ENCODE data around the gene TMSB4X.
"Not testable (repeated sequence)": the region's sequence is repeated elsewhere in the genome, so short reads cannot be mapped to it uniquely, and the experiment has no call there.

Gene TMSB4X

DNA sequence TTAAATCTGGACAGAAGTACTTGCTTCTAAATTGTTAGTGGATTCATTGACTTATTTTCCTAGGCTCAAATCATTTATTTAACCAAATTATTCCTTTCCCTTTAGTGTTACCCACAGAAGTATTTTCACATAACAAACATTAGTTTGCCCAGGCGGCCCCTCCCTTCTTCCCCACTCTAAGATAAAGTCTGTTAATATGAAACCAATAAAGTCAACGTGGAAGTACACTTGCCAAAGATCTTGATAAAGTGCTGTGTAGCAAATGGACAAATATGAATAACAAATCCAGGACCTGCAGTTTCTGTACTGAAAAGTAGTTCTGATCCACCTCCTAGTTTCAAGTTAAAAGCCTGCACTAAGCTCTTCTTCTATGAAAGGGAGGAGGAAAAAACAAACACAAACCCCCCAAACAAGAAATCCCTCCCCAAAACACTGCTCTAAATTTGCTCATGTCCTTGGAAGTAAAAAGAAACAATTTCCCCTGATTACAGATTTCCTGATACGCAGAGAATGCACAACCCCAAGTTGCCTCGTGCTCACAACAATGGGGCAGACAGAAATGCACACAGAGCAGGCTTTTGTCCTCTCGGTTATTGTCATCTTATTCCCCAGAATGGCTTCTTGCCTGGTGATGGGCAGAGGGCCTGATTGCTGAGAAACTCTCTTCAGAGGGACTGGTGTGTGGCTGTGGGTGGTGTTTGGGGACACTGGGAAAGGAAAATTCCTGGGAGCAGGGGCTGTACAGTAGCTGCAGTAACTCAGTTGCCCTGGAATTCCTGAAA lies 23.2 kb downstream of the TMSB4X start:
- DNase-seq, result no peak

DNA sequence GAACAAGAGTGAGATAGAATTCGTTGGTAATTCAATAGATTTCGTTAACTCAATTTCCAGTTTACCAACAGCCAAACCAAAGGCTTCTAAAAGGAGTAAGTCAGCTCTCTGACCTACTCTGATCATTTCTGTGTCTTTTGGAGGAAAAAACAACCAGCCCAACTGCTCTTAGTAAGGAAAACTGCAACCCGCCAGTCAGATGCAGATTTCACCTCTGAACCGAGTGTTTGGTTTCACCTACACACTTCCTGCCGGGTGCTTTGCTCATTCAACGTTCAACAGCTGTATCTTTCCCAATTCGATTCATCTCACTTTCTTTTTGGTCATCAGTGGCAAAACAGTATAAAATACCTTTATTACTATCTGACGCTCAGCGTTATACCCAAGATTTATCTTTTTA lies 24.5 kb downstream of the TMSB4X start:
- DNase-seq, result no peak

DNA sequence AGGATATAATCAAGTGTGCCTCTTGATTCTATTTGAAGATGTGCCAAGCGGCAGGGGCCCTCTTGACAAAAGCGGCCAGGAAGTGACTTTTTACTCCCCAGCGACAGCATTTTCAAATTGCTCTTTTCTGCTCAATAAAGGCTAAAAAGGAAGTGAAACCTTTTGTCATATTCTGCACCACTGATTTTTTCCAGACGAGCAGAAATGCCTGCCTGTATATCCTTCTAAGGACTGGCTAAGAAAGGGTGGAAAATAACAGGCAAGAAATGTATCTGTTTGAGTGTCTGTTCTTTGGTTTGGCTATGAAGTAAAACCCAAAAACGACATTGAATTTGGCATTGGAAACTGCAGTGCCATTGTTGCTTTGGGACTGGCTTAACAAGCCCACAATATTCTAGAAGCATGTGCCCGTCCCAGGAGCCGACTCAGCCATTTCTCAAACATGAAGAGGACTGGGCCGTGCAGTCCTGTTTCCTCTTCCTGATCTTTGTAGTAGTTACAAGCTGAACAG lies 25.4 kb downstream of the TMSB4X start:
- DNase-seq, result no peak

GRCh38 chrX:13001097-13001496 lies 26.2 kb downstream of the TMSB4X start:
- no peak for DNase-seq

GRCh38 chrX:13001961-13002671 lies 27.2 kb downstream of the TMSB4X start:
- DNase-seq, result no peak

GRCh38 chrX:13005661-13006473 lies 31.0 kb downstream of the TMSB4X start:
- no peak for DNase-seq

- no peak for DNase-seq
Observed at GRCh38 chrX:13007519-13008188, 32.7 kb downstream of the TMSB4X start.

DNA sequence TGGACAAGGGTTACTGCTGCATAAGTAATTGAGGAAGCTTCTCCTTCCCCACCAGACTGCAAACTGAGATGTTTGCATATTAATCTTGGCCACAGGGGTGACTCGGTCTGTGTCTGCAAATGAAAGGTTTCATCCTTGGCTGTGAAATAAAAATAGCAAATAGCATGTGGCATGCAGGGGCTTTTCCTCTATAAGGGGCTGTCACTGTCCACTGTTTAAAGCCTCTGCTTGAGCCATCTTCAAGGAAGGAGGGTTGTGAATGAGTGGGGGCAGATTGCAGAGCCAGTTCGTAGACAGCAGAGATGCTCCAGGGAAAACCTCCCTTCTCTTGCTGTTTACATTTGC lies 33.3 kb downstream of the TMSB4X start:
- no peak for DNase-seq

DNA sequence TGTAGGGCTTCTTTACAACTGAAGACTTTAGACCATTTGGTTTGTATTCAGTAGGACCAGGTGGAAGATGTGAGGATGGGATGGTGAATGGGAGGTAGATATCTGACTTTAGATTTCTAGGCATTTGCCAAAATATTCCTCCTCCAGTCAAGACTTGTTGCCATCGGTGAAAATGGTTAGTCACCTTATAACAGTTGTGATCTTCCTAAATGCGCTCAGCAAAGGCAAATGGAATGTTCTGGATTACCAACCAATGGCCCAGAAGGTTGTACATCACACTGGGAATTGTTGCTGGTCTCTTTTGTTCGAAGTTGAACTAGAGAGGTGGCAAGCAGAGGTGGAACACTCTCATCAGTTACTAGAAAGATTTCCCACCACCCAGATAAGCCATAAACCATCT lies 33.9 kb downstream of the TMSB4X start:
- no peak for DNase-seq

DNA sequence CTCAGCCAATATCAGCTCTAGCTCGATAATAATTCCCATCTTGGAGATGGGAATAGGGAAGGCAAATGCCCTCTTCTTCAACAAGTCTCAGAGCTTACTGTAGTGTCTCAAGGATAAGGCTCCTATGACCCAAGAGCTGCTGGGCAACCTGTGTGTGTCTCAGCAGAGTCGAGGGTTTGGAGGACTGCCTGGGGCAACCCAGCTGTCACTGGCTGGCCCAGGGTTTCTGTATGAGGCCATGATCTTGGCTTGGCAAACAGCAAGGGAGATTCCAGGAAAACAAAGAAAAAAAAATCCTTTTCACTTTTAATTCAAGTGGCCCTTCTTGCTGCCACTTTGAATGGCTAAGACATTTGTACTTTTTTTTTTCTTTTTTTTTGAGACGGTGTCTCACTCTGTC lies 34.4 kb downstream of the TMSB4X start:
- DNase-seq, result no peak

DNA sequence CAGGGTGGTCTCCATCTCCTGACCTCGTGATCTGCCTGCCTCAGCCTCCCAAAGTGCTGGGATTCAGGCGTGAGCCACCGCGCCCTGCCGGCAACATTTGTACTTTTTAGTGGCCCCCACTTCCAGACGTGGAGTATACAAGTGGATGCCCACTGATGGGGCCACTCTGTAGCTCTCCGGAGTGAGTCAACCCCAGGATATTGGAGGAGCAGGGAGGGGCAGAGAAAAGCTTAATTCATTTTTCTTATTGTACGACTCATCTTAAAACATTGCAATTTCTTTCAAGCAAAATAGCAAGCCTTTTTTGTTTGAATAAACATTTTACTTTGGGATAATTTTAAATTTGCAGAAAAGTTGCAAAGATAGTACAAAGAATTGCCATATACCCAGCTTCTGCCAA lies 34.9 kb downstream of the TMSB4X start:
- no peak for DNase-seq

DNA sequence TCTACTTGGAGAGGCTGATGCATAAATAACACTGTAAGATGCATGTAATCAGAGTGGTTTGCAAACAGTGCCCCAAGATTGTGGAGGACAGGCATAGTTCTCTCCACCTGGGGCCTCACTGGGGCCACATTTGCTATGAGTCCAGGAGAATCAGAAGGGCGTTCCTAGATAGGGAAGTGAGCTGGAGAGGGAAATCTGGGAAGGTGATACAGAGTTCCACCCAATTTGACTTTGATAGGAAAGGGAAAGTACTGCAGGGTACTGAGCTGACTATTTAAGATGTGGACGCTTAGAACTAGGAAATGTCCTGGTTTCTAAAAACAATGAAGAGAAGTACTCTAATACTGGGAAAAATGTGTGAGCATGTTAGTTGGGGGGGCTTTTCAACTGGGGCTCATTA lies 35.6 kb downstream of the TMSB4X start:
- no peak for DNase-seq

DNA sequence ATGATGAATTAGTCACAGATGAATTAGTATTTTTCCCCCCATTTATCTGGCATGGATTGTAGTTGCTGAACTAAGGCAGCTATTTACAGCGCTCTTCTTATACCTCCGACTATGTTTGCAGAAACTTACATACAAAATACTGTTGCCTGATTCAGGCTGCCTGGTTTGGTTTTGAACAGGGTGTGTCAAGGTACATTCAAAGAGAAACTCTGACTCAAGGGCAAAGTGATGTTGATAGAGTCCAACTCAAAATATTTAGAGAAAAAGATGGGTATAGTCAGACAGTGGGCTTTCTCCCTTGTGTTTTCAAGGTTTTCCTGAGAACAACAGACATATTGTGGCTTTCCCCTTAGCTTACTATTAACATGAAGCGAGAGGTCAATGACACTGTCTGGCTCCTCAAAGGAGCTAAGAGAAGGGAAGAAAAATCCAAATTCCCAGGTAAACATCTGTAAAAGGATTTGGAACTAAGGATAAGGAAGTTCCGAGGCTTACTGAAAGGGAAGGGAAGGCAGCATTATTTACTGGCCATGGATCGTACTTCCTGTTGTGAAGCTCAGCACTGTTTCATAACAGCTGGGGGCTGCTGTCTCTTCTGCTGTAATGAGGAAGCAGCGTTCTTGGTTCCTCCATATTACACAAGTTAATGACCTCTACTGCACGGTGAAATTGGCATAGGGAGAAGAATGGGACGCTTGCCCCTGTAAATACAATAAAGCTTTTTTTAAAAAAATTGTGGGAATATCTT lies 38.6 kb downstream of the TMSB4X start:
- DNase-seq, result no peak

GRCh38 chrX:13014111-13015096 lies 39.5 kb downstream of the TMSB4X start:
- DNase-seq, result no peak

- no peak for DNase-seq
Observed at GRCh38 chrX:13015536-13016236, 40.8 kb downstream of the TMSB4X start.

DNA sequence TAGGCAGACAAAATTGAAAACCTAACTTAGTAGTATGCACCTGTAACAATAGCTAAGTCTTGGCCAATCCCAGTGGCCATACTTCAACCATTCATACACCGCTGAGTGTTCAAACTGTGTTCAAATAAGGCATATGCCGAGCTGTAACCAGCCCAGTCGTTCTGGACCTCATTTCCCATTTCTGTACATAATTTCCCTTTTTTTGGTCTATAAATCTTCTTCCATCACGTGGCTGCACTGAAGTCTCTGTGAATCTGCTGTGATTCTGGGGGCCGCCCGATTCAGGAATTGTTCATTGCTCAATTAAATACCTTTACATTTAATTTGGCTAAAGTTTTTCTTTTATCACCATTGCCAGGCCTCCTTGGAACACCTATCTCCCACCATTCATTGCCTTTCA lies 41.8 kb downstream of the TMSB4X start:
- not testable (repeated sequence) for DNase-seq

GRCh38 chrX:13022926-13023325 lies 48.0 kb downstream of the TMSB4X start:
- DNase-seq, result no peak

DNA sequence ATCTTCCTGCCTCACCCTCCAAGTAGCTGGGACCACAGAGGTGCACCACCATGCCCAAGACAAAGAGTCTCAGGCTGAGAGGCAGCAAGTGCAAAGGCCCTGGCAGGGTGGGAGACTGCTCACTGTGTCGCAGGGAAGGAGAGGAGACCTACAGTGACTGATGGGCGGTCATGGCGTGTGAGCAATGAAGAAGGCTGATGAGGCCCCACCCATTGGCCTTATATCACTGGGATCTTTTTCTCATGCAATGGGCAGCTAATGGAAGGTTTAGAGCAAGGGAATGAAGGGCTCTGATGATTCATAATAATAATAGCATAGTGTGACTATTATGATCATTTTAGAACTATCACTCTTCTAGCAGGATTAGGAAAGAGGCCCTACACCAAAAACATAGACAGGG lies 48.7 kb downstream of the TMSB4X start:
- no peak for DNase-seq

DNA sequence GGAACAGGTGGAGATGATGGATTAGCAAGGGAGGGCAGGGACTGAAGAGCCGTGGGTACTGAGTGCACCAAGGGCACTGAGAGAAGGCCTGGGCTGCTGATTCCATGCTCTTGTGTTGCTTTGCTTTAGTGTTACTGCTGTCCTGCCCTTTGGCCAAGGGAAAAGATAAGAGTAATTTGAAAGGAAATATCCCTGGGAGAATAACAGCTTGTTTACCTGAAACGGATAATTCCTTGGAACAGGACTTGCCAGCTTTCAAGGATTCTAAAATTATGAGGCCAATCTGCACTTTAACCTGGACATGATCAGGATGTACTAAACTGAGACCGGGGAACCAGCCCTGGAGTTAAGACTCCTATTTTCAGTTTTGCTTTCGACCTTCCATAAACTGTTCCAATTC lies 49.1 kb downstream of the TMSB4X start:
- DNase-seq, result no peak

GRCh38 chrX:13024986-13025385 lies 50.1 kb downstream of the TMSB4X start:
- DNase-seq, result no peak

Data from NCI-H2029 treated with DMSO at 0.1 percent for 48 hours (cell line).